ENCODE measurements around the gene GRID1.

GRCh38 chr10:86245015-86245394 is 121.6 kb downstream of the GRID1 start:
- TF ChIP-seq CTCF (IDR thresholded peaks at IDR 0.05) (no peak), POLR2A (IDR thresholded peaks at IDR 0.05) (no peak)

Data from Peyer's patch (tissue), 4 donors.